GM11168 (cell line): ENCODE results near the gene TRMT5.

Experiments
- in situ Hi-C: fragments of 300-500 bp; cut with MboI; formaldehyde crosslinking; loops from one replicate; pipeline ENCODE4 v1.12.0; 2022; ENCODE audit warnings: low sequenced_read_pairs; ENCODE audit not compliant: unreplicated experiment

Gene TRMT5, protein sequence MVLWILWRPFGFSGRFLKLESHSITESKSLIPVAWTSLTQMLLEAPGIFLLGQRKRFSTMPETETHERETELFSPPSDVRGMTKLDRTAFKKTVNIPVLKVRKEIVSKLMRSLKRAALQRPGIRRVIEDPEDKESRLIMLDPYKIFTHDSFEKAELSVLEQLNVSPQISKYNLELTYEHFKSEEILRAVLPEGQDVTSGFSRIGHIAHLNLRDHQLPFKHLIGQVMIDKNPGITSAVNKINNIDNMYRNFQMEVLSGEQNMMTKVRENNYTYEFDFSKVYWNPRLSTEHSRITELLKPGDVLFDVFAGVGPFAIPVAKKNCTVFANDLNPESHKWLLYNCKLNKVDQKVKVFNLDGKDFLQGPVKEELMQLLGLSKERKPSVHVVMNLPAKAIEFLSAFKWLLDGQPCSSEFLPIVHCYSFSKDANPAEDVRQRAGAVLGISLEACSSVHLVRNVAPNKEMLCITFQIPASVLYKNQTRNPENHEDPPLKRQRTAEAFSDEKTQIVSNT

DNA sequence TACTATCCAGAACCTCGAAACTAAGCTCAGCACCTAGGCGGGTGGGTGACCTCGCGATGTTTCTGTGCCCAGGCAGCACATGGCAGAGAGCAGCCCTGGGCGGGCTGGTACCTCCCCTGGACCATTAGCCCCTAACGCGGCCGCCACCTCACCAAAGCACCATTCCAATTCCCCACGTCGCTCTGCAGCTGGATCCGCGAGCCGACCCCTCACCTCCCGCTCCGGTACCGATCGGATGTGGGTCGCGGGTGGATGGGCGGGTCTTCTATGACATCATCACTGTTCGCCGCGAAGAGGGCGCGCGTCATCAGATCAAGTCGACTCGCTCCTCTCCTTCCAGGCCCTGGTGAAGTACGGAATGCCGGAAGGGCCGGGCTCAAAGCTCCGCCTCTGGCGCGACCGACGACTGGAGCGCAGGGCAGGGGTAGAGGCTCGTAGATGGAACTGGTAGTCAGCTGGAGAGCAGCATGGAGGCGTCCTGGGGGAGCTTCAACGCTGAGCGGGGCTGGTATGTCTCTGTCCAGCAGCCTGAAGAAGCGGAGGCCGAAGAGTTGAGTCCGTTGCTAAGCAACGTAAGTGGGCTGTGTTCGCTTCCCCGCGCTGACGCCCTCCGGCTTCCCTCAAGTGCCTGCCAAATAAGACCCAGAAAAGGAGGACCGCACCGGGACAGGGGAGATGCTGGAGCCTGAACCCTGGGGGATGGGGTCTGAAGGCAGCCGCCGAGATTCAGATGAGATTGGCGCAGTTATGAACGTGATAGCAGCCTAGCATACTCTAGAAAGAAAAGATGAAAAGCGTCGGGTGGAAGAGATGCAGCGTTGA is at the start of gene TRMT5, which contains the start of gene SLC38A6:
Gene TRMT5 (minus strand): TSS at position 269 of the 822 bp plus-strand sequence. CDS start 106 bp downstream, at position 163.
Gene SLC38A6 (plus strand): TSS at position 435 of the 822 bp plus-strand sequence. CDS start 33 bp downstream, at position 468.
- in situ Hi-C loops: no loop called here

DNA sequence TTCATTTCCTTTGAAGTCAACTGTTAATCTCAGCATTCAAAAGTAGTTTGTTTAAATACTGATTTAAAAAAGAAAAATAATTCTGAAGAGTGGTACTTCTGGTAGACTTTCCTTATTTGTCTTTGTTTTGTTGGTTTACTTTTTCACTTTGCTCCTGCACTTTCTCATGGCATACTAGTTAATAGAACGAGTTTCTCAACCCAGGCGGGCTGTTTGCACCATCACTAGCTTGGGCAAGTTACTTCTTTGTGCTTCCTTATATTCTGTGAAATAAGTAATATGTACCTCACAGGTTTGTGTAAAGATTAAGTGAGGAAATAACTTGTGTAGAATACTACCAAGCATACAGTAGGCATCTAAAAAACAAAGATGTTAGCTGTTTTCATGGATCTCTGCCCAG is 45.6 kb upstream of the TRMT5 start:
- in situ Hi-C loops: loop anchor here (10.0 kb wide), 1 partner anchor 402 kb away; no protein-coding TSS in a partner anchor

DNA sequence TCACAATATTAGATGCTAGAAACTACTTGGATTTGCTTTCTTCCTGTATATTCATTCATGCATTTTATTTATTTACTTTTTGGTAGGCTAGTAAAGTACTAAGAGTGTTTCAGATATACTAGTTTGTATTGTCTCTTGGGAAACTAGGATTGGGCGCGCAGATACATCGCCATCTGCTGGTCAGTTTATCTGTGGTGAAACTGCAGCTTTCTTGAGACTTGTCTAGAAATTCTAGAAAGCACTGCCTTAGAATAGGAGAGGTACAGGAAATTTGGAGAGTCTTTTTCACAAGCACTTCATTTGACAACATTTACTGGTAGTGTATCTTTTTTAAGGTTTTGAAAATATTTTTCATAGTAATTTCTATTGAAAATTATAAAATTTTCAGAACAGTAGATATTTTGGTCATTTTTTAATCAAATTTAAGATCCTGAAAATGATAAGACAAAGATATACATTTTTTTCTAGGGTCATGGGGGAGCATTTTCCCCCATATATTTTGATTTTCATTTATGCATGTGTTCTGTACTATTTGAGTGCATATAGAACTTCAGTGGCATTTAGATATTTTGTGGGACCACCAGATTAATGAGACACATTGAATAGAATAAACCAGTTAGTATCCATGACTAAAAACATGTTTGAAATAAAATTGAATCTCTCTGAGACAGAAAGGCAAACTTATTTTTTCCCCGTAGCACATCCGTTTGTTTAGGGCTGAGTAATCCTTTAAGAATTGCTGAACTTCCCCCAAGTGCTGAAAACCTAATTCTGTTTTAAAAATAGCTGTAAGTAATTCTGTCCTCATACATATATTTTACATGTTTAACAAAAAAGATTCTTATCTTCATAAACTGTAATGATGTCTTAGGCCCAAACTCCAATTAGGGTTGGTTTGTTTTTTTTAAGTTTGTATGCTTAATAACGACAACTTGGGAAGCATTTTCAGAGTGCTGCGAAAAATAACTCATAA is 44.7 kb upstream of the TRMT5 start:
- in situ Hi-C loops: loop anchor here (10.0 kb wide), 1 partner anchor 401 kb away; no protein-coding TSS in a partner anchor

DNA sequence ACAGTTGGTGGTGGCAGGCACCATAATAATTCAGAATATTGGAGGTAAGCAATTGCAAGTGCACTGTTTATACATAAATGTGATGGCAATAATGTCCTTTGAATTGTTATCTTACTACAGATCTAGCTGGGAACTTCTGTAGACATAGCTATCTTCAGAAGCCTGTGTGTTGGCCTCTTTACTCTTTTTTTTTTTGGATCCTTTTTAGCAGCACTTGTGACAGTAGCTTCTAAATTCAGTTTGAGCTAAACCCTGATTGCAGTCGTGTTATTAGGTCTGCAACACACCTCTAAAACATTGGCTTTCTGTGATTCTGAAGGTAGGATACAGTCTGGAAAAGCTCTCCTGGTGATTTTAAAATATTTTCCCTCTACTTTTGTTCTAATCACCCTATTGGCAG is 38.7 kb upstream of the TRMT5 start:
- in situ Hi-C loops: no loop called here

DNA sequence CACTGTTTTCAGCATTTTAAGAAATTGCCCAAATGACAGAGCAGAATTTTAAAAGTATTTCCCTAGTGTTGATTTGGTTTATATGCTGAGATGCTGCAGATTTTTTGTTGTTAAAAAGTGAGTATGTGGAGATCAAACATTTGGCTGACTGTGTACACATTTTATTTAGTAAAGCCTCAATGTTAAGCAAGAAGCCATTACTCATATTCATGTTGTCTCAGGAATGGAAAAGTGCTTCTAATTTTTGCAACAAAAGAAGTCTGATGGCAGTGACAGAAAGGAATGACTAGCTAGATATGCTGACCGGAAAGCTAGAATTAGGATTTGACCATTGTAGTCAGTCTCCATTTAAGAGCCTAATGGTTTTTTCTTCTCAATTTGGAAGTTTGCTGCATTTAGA is 22.7 kb upstream of the TRMT5 start:
- in situ Hi-C loops: no loop called here

DNA sequence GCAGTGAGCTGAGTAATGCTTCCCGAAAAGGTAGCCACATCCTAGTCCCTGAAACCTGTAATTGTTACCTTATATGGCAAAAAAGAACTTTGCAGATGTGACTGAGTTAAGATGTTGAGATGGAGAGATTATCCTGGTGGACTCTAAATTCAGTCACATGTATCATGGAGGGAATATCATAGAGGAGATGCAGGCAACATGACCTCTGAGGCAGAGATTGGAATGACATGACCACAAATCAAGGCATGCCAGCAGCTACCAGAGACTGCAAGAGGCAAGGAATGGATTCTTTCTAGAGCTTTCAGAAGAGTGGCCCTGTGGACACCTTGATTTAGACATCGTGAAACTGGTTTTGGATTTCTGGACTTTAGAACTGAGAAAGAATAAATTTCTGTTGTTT is 18.7 kb upstream of the TRMT5 start:
- in situ Hi-C loops: no loop called here

DNA sequence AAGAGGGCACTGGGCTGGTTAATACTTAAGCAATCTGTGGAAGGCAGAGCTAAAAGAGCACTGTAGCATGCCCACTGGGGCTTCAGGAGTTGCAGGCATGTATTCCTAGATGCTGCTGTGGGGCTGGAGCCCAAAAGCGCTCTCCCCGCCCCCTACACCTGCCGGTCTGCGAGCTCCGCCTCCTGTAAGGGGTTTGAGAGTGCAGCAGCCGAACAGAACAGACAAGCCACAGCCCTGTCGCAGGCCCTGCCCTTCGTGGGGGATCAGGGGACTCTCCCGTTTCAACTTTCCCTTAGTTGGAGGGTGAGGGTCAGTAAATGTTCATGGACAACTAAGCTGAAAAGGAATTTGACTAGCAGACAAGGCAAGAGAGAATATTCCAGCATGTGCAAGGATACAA is 17.7 kb upstream of the TRMT5 start:
- in situ Hi-C loops: no loop called here

DNA sequence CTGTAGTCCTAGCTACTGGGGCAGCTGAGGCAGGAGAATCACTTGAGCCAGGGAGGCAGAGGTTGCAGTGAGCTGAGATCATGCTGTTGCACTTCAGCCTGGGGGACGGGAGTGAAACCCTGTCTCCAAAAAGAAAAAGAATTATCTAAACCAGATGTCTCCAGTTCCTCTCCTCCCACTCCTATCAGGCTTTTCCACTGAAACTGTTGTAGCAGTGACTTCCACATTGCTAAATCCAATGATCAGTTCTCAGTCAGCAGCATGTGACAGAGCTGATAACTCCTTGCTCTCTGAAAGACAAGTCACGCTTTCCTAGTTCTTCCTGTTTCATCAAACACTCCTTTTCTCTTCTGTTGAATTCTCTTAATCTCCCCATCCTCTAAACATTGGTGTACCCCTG is 8.7 kb upstream of the TRMT5 start:
- in situ Hi-C loops: no loop called here

DNA sequence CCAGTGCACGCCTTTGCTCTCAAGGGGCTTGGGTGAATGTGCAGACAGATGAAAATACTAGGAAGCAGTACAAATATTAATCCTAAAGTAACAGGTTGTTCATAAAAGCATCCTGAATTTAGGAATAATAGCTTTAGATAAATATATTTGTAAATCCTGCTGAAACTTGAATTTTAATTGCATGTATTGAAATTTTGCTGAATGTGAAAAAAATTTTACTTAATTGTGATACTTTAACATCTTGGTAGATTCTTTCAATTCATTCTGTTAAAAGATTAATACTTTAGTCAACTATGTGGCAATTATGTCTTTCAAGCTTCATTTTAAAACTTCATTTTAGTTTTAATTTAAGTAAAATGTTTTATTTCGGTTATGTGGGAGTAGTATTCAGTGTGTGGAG is 5.6 kb upstream of the TRMT5 start:
- in situ Hi-C loops: no loop called here

DNA sequence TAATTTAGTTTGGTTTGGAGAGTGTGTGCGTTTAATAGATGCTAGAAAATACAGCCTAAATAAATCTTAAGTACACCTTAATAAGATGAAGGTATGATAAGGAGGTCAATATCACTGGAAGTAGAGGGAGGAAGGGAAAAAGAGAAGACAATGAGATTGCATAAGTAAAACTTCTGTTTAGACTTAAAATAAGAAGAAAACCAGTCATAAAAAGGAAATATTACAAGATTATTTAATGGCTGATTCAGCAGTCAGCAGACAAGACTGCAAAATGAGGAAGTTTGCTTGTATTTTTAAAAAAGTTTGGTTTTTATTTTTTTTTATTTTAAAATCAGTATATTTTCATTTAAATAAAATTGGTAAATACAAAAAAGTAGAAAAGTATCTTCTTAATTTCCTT is 3.3 kb upstream of the TRMT5 start:
- in situ Hi-C loops: no loop called here

DNA sequence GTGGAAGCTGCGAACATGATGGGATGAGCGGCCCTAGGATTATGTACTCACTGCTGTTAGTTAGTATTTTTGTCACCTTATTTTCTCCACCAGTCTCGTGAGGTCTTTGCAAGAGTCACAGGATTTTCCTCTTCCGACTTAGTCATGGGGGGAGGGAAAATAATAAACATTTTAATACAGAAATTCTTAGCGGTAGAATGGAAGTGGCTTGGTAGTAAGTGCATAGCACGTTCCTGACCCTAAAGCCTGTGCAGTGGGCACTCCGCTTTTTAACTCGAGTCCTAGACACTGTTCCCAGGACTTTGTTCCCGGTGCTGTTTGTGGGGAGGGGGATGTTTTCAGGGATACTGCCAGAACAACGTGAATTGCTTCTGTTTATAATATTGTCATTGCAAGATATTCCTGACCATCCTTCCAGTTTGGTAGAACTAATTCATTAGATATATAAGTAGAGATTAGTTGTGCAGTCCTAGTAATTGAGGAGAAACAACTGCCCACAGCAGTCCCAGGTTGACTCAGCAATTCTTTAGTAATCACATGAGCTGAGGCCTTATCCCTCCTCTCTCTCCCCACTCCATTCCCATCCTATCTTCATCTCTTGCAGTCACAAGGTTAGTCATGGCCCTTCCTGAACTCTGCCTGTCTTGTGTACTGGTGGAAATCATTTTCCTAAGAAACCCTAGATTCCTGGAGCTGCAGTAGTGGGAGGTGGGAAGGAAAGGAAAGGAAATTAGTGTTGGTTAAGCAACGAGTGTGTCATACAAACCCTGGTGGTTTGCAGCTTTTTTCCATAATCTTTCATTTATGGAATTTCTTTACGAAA is 965 bp upstream of the TRMT5 start:
- in situ Hi-C loops: no loop called here

DNA sequence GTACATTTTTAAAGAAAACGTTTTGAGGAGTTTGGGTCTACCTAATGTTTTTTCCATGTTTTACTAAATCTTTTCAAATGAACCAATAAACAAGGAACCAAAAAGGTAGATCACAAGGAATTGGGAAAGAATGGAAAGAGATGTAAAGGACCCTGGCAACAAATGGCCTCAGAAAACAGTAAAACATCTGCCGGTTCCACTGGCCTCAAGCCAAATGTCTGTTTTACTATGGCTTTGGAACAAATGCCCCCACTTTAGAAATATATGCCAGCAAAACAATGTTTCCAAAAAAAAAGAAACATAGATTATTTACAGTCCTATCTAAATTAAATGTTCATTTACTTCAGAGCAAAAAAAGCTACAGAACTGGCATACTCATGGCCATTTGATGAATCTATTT is 3.0 kb downstream of the TRMT5 start:
- in situ Hi-C loops: no loop called here

DNA sequence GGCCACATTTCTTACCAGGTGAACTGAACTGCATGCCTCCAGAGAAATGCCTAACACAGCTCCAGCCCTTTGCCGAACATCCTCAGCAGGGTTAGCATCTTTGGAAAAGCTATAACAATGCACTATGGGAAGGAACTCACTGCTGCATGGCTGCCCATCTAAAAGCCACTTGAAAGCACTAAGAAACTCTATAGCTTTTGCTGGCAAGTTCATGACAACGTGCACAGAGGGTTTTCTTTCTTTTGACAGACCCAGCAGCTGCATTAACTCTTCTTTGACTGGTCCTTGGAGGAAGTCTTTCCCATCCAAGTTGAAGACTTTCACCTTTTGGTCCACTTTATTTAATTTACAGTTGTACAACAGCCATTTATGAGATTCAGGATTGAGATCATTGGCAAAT is 5.3 kb downstream of the TRMT5 start:
- in situ Hi-C loops: no loop called here

DNA sequence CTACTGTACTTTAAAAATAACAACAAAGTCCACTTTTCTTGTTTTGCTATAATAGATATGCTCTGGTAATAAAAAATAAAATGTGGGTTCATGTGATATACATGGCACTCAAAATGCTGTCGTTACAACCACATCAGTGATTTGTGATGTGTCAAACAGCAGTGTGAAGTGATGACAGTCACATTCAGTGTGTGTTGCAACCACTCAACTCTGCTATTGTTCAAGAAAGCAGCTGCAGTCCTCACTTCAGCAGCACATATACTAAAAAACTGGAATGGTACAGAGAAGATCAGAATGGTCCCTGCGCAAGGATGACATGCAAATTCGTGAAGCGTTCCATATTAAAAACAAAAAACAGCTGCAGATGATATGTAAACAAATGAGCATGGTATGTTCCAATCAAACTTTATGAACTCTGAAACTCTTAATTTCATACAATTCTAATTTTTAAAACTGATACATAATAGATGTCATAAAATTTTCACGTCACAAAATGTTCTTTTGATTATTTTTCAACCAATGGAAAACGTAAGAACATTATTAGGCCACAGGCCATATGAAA is 6.7 kb downstream of the TRMT5 start:
- in situ Hi-C loops: no loop called here

DNA sequence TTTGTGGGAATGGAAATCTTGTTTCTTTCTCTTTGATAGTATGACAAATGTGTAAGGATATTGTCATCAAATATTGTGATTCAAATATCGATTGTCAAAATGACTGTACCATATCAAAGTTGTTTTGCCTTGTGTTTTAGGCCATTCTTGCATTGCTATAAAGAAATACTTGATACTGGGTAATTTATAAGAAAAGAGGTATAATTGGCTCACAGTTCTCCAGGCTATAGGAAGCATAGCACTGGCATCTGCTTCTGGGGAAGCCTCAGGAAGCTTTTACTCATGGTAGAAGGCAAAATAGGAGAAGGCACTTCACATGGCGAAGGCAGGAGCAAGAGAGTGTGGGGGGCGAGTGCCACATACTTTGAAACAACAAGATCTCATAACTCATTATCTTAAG is 7.8 kb downstream of the TRMT5 start:
- in situ Hi-C loops: no loop called here

DNA sequence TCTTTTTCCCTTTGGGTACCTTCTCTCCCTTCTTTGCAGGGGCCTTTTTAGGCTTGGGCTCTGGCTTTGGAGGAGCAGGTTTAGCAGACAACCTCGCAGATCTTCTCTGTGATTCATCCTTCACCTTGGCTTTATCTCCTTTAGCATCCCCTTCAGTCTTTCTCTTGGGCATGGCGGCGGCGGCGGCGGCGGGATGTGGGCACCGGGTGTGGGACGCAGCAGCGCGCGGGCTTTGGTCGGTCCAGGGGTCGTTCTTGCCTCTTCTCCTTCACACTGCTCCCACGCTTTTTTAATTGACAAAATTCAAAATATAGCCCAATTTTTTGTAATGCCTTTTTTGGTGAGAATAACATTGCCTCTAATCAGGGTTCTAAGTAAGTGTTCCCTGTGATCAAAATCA is 8.6 kb downstream of the TRMT5 start:
- in situ Hi-C loops: no loop called here

DNA sequence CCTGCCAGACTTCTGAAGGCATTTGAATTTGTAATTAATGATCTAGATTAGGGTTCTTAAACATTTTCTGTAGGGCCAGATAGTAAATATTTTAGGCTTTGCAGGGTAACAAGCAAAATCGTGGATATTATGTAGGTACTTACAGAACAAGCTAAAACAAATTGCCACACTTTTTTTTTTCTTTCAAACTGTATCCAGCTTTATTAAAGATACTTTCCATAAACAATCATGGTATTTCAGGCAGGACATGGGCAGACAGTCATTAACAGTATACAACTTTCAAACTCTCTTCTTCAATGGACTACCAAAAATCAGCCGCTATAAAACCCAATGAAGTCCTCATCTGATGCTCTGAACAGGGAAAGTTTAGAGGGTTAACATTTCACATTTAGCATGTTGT is 9.6 kb downstream of the TRMT5 start:
- in situ Hi-C loops: no loop called here

DNA sequence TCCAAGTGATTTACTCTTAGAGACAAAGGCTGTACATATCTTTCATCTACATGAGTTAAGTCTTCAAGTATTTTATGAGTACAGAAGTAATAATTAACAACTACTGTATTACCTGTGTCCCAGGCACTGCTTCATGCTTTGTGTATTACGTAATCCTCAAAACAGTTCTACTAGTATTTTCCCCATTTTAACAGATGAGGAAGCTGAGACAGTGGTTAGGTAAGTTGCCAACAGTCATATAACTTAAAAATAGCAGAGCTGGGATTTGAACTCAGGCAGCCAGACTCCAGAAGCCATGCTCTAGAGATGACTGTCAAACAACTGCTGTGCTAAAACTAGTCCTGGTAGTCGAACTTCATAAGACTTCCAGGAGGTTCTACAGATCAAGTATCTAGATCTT is 10.7 kb downstream of the TRMT5 start:
- in situ Hi-C loops: no loop called here

DNA sequence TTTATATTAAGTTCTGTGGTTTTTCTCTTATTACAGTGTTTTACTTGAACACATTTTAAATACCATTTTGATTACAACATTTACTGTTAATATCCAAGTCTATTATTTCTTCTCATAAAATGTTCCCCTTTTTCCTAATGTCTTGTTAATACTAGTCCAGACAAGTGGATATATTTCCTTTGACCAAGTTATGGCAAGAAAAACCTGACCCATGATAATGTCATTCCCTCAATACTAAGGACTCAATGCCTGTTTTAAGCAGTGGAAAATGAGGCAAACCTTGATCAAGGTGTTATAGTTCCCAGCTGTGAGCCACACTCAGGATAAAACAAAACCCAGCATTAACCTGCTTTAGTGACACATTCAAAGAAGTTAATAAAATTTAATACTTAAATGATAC is 12.2 kb downstream of the TRMT5 start:
- in situ Hi-C loops: no loop called here
